Measurements from ENCODE around the gene GALNT4.

GALNT4 gene

DNA sequence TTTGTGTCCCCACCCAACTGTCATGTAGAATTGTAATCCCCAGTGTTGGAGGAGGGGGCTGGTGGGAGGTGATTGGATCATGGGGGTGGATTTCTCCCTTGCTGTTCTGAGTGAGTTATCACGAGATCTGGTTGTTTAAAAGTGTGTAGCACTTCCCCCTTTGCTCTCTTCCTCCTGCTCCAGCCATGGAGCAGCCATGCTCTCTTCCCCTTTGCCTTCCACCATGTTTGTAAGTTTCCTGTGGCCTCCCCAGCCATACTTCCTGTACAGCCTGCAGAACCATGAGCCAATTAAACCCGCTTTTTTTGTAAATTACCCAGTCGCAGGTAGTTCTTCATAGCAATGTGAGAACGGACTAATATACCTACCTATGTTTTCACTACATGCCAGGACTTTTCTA is 3.8 kb upstream of the GALNT4 start:
- Histone ChIP-seq H3K27me3 (ENCODE audit: low read length) (no peaks in the 10 kb centered on the region), H4K20me1 (ENCODE audit: low read depth, low read length) (no peaks in the 10 kb centered on the region), H3K4me3 (ENCODE audit: insufficient read depth, low read length, poor library complexity, severe bottlenecking) (no peak overlapping the region), H2AFZ (ENCODE audit: low read depth, low read length, severe bottlenecking) (no peak overlapping the region), H3K9ac (ENCODE audit: low read length) (no peak overlapping the region), H3K9me2 (replicated peaks; ENCODE audit: insufficient read depth, low read length) (no peaks in the 10 kb centered on the region), H3K79me2 (ENCODE audit: insufficient read depth, low read length) (no peaks in the 10 kb centered on the region), H3K4me2 (ENCODE audit: low read depth, low read length, poor library complexity, severe bottlenecking) (no peak overlapping the region), H3F3A (ENCODE audit: insufficient read depth) (peaks cover 14% of the 10 kb centered on the region), H3K27ac (ENCODE audit: low read depth, low read length) (no peak overlapping the region), H3K36me3 (ENCODE audit: low read length) (no peaks in the 10 kb centered on the region), H3K9me3 (ENCODE audit: insufficient read depth, low read length) (no peaks in the 10 kb centered on the region)
- TF ChIP-seq EZH2phosphoT487 (conservative IDR thresholded peaks at IDR 0.05; ENCODE audit: low read length), result no peak
- TF ChIP-seq, protein P1, sequence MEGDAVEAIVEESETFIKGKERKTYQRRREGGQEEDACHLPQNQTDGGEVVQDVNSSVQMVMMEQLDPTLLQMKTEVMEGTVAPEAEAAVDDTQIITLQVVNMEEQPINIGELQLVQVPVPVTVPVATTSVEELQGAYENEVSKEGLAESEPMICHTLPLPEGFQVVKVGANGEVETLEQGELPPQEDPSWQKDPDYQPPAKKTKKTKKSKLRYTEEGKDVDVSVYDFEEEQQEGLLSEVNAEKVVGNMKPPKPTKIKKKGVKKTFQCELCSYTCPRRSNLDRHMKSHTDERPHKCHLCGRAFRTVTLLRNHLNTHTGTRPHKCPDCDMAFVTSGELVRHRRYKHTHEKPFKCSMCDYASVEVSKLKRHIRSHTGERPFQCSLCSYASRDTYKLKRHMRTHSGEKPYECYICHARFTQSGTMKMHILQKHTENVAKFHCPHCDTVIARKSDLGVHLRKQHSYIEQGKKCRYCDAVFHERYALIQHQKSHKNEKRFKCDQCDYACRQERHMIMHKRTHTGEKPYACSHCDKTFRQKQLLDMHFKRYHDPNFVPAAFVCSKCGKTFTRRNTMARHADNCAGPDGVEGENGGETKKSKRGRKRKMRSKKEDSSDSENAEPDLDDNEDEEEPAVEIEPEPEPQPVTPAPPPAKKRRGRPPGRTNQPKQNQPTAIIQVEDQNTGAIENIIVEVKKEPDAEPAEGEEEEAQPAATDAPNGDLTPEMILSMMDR (IDR thresholded peaks at IDR 0.05; ENCODE audit: insufficient read depth, low read length, poor library complexity, severe bottlenecking), result no peak

DNA sequence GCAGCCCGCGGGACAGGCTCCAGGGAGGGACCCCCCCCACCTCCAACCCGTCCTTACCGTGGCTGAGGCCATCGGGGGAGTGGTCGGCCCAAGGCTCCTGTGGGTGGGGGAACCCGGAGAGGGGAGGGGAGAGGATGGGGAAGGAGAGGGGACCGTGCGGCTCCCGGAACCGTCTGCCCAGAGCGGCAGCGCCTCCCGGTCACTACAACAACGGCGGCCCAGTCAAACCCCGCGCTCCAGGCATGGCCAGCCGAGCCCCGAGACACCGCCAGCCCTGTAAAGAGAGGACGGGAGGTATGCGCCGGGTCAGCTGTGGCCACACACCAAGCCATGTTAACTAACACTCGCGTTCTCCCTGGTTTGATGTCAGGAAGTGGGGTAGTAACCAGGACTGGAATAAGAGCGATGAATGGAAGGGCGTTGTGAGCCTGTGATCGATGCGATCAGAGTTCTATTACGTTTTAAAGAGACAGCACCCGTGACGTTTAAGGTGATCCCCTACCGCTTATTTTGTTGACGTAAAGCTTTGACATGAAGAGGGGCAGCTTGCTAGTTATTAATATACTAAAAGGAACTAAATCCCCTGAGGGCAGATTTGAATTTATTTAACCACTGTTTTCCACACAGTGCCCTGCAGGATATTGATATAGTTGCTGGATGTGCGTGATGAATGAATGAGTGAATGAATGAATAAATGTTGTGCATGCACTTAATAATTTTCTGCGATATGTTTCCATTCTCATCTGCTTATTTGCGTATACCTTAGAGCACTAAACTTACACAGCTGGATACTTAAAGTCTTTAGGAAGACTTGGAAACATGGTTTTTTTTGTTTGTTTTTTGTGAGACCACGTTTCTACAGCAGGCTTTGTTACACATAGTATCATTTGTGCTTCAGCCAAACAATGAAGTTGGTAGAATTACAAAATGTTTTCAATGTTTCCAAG is 1.5 kb upstream of the GALNT4 start, which contains the start of gene POC1B:
Gene POC1B (minus strand): TSS at position 224 of the 947 bp plus-strand sequence. CDS start 152 bp downstream, at position 72.
- Histone ChIP-seq H2AFZ (ENCODE audit: low read depth, low read length, severe bottlenecking) (peak within 1 kb of the TSS; percentile 86), H3K36me3 (ENCODE audit: low read length) (no peaks in the 10 kb centered on the region), H4K20me1 (ENCODE audit: low read depth, low read length) (no peaks in the 10 kb centered on the region), H3K27me3 (ENCODE audit: low read length) (no peaks in the 10 kb centered on the region), H3K4me3 (ENCODE audit: insufficient read depth, low read length, poor library complexity, severe bottlenecking) (peak within 1 kb of the TSS; percentile 69), H3F3A (ENCODE audit: insufficient read depth) (peaks cover 14% of the 10 kb centered on the region), H3K9me3 (ENCODE audit: insufficient read depth, low read length) (no peaks in the 10 kb centered on the region), H3K9ac (ENCODE audit: low read length) (peak within 1 kb of the TSS; percentile 77), H3K4me2 (ENCODE audit: low read depth, low read length, poor library complexity, severe bottlenecking) (peak within 1 kb of the TSS; percentile 84), H3K9me2 (replicated peaks; ENCODE audit: insufficient read depth, low read length) (no peaks in the 10 kb centered on the region), H3K79me2 (ENCODE audit: insufficient read depth, low read length) (no peaks in the 10 kb centered on the region; the same call in 1 of the 2 replicates), H3K27ac (ENCODE audit: low read depth, low read length) (peak within 1 kb of the TSS; percentile 2; the same call in 1 of the 2 replicates)
- TF ChIP-seq, protein P1 (IDR thresholded peaks at IDR 0.05; ENCODE audit: insufficient read depth, low read length, poor library complexity, severe bottlenecking), result no peak
- no peak for TF ChIP-seq EZH2phosphoT487 (conservative IDR thresholded peaks at IDR 0.05; ENCODE audit: low read length)

DNA sequence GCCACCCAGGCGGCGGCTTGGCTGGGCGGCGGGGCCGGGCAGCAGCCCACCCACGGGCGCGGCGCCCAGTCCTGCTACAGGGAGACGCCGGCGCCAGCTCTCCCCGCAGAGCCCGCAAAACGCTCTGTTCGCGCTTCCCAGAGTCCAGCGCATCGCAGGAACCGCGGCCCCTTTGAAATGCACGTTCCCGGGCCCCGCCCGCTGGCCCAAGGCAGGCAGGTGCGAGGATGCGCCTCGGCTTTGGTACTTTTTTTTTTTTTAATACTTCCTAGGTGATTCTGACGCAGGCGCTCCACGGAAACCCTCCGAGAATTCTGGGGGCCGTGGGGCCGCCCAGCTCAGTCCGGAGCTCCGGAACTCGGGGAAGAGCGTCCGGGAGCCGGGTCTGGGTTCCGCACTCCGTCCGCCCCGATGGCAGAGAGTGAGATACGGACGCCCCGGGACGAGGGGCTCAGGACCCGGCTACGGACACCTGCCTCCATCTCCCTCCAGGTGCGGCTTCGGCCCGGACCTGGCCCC is 768 bp upstream of the GALNT4 start:
- Histone ChIP-seq H3K36me3 (ENCODE audit: low read length) (no peaks in the 10 kb centered on the region), H3K9me2 (replicated peaks; ENCODE audit: insufficient read depth, low read length) (no peaks in the 10 kb centered on the region), H2AFZ (ENCODE audit: low read depth, low read length, severe bottlenecking) (peak overlapping the region; percentile 86), H3K27ac (ENCODE audit: low read depth, low read length) (peak overlapping the region; percentile 2; the same call in 1 of the 2 replicates), H3K9ac (ENCODE audit: low read length) (peak overlapping the region; percentile 77), H3K79me2 (ENCODE audit: insufficient read depth, low read length) (no peaks in the 10 kb centered on the region; the same call in 1 of the 2 replicates), H3K4me3 (ENCODE audit: insufficient read depth, low read length, poor library complexity, severe bottlenecking) (peak overlapping the region; percentile 69), H3K27me3 (ENCODE audit: low read length) (no peaks in the 10 kb centered on the region), H3K9me3 (ENCODE audit: insufficient read depth, low read length) (no peaks in the 10 kb centered on the region), H3K4me2 (ENCODE audit: low read depth, low read length, poor library complexity, severe bottlenecking) (peak overlapping the region; percentile 84), H4K20me1 (ENCODE audit: low read depth, low read length) (no peaks in the 10 kb centered on the region), H3F3A (ENCODE audit: insufficient read depth) (peaks cover 14% of the 10 kb centered on the region)
- TF ChIP-seq, protein P1 (IDR thresholded peaks at IDR 0.05; ENCODE audit: insufficient read depth, low read length, poor library complexity, severe bottlenecking), result no peak
- TF ChIP-seq EZH2phosphoT487 (conservative IDR thresholded peaks at IDR 0.05; ENCODE audit: low read length), result no peak

All from SU-DHL-6 (cell line).